ENCODE data around the gene CENPT. TPM values are rescaled to one million over a fixed set of nuclear protein-coding genes. Genes with fewer than 3 reads are reported as not detected.

CENPT gene
- total and polyA plus RNA-seq, 10 of the 15 experiments (the other 5 are each of a cell fraction or from before 2014, with no cell fraction given): 1.1 to 45.7 (median 24.5) TPM

- TF ChIP-seq E4F1 (IDR thresholded peaks at IDR 0.05; ENCODE audit: borderline replicate concordance, partially characterized antibody) (no peak), CEBPB (IDR thresholded peaks at IDR 0.05; ENCODE audit: borderline replicate concordance in 1 of 2, low read depth in 2 of 2, low read length in 2 of 2) (no peak), CBFB (IDR thresholded peaks at IDR 0.05; ENCODE audit: low read depth) (no peak), NKRF (conservative IDR thresholded peaks at IDR 0.05) (no peak), ATF2 (IDR thresholded peaks at IDR 0.05; ENCODE audit: low read length) (no peak), CREB1 (IDR thresholded peaks at IDR 0.05; ENCODE audit: low read depth) (no peak), ZNF274 (IDR thresholded peaks at IDR 0.05; ENCODE audit: insufficient read depth, insufficient read length) (no peak)
These were observed 18.8 kb downstream of the CENPT start (continued) for GRCh38 chr16:67828651-67829050.

Data from GM12878 (cell line).